H1 (cell line): ENCODE measurements around the gene CCDC15. TPM values are rescaled to one million over a fixed set of nuclear protein-coding genes. Genes with fewer than 3 reads are reported as not detected.

Experiments used
- BRCA1 ChIP-seq: IDR thresholded peaks from 2 replicates; pipeline ENCODE4 v1.6.1; 2012; ENCODE audit warnings: low read depth, low read length, improper control_type of control experiment
- CHD7 ChIP-seq: fragments of 300-600 bp; sonication (generic); IDR thresholded peaks from 2 replicates; pipeline ENCODE4 v1.7.1; 2012; ENCODE audit warnings: low read length, moderate library complexity, mild to moderate bottlenecking, inconsistent platforms; ENCODE audit not compliant: insufficient replicate concordance
- HDAC2 ChIP-seq, 2 experiments: fragments of 300-600 bp in 1 of 2; sonication (generic) in 1 of 2; IDR thresholded peaks; 2 replicates each; pipeline ENCODE4 v1.6.1; 2011 to 2012; ENCODE audit warnings: low read depth in 2 of 2, low read length in 2 of 2, mild to moderate bottlenecking in 2 of 2, moderate library complexity in 2 of 2, borderline replicate concordance in 1 of 2, inconsistent platforms in 1 of 2
- KDM5A ChIP-seq: fragments of 200-600 bp; IDR thresholded peaks from 2 replicates; pipeline ENCODE4 v1.7.1; 2012; ENCODE audit warnings: mild to moderate bottlenecking, low read length, inconsistent platforms, mixed read lengths
- polyA plus RNA-seq, 7 experiments: library from polyadenylated mRNA; depleted of rRNA in 3 of 7; stranded (reverse) in 5 of 7; unstranded in 2 of 7; fragments of >200 nt in 5 of 7; fragments of 200-250 nt in 2 of 7; gene quantifications; 1 replicate in 5 of 7; 2 replicates in 1 of 7; 4 replicates in 1 of 7; pipeline versions ENCODE4 v1.2.1 to v1.2.3, GENCODE V29; 2011 to 2013; ENCODE audit warnings: missing spikeins in 2 of 7, mixed read lengths in 2 of 7
- total RNA-seq: library from RNA; stranded (reverse); fragmentation: NEBNext Ultra II Directional; extraction: Animal tissue kit (Norgen Biotek cat#: 25700); gene quantifications from 2 replicates; pipeline ENCODE4 v1.2.1, GENCODE V29; 2021

CCDC15 gene
- total and polyA plus RNA-seq, 2 of the 8 experiments (the other 6 are each of a cell fraction or from before 2014, with no cell fraction given): 1.5 to 3.1 TPM

GRCh38 chr11:124950601-124951330 is 3.2 kb upstream of the CCDC15 start (continued):
- TF ChIP-seq CHD7: no peak
- no peak for TF ChIP-seq KDM5A
- no peak for TF ChIP-seq HDAC2 (IDR thresholded peaks at IDR 0.05; ENCODE audit: borderline replicate concordance in 1 of 2, low read depth in 2 of 2, low read length in 2 of 2)
- no peak for TF ChIP-seq BRCA1
- TF ChIP-seq, all 59 proteins: peak for 0
